IMR-90 (cell line): ENCODE data around the gene HMOX1. TPM values are rescaled to one million over a fixed set of nuclear protein-coding genes. Genes with fewer than 3 reads are reported as not detected.

Experiments
- ATAC-seq: fragments of 200-7000 bp; cut with Tn5 transposase; 2 replicates; pipeline ENCODE4 v1.9.1; 2020; ENCODE audit warnings: low read depth, mild to moderate bottlenecking, moderate library complexity
- BruUV-seq: library from RNA; stranded (reverse); fragments of 400-500 nt; replicated peaks from 2 replicates; lab custom pipeline; 2021; lab: Mats Ljungman, UMichigan
- CTCF ChIA-PET: fragments of 300-600 bp; formaldehyde crosslinking; extraction: SDS; loops from one replicate; lab custom pipeline; 2021; ENCODE audit warnings: antibody characterized with exemption; lab: Yijun Ruan, JAX
- POLR2A ChIA-PET: fragments of 300-600 bp; sonication (Branson Sonifier 250); formaldehyde crosslinking; loops from one replicate; lab custom pipeline; 2022; ENCODE audit warnings: antibody characterized with exemption; ENCODE audit not compliant: unreplicated experiment; lab: Charles Lee
- DNase-seq: peaks from one replicate; pipeline ENCODE4 v3.0.0; 2013
- H2AFZ ChIP-seq: replicated peaks from 2 replicates; pipeline ENCODE3; 2013; ENCODE audit warnings: low read length, mild to moderate bottlenecking; ENCODE audit not compliant: poor library complexity
- H2AK5ac ChIP-seq: 2 replicates; pipeline ENCODE4 v1.6.1; 2013; ENCODE audit warnings: low read depth, low read length, inconsistent platforms
- H2AK9ac ChIP-seq: replicated peaks from 2 replicates; pipeline ENCODE3; 2013; ENCODE audit warnings: mild to moderate bottlenecking, low read depth, low read length, moderate library complexity; ENCODE audit not compliant: poor library complexity
- H2BK120ac ChIP-seq: 2 replicates; pipeline ENCODE4 v1.6.1; 2013; ENCODE audit warnings: low read depth, low read length, inconsistent platforms
- H2BK15ac ChIP-seq: 3 replicates; pipeline ENCODE4 v1.6.1; 2013; ENCODE audit warnings: low read depth, low read length, inconsistent platforms
- H2BK20ac ChIP-seq: 2 replicates; pipeline ENCODE4 v1.6.1; 2013; ENCODE audit warnings: low read depth, mild to moderate bottlenecking, inconsistent platforms, low read length, moderate library complexity
- H2BK5ac ChIP-seq: 2 replicates; pipeline ENCODE4 v1.6.1; 2013; ENCODE audit warnings: mild to moderate bottlenecking, low read depth, low read length, inconsistent platforms; ENCODE audit not compliant: poor library complexity, severe bottlenecking
- H3K14ac ChIP-seq: replicated peaks from 2 replicates; pipeline ENCODE4 v1.6.1; 2013; ENCODE audit warnings: low read depth, low read length, inconsistent platforms
- H3K18ac ChIP-seq: 2 replicates; pipeline ENCODE4 v1.6.1; 2013; ENCODE audit warnings: low read depth, low read length, control low read depth
- H3K23ac ChIP-seq: 2 replicates; pipeline ENCODE4 v1.6.1; 2013; ENCODE audit warnings: low read depth, low read length, inconsistent platforms
- H3K27ac ChIP-seq: 2 replicates; pipeline ENCODE4 v1.5.1; 2013; ENCODE audit warnings: mild to moderate bottlenecking, control low read depth, low read length; ENCODE audit not compliant: insufficient read depth
- H3K27me3 ChIP-seq: 2 replicates; pipeline ENCODE4 v1.6.1; 2013; ENCODE audit warnings: low read length; ENCODE audit not compliant: control insufficient read depth, insufficient read depth
- H3K36me3 ChIP-seq: 2 replicates; pipeline ENCODE4 v1.6.1; 2013; ENCODE audit warnings: low read length, mixed read lengths; ENCODE audit not compliant: control insufficient read depth, insufficient read depth
- H3K4ac ChIP-seq: 2 replicates; pipeline ENCODE4 v1.6.1; 2013; ENCODE audit warnings: low read depth, low read length, inconsistent platforms
- H3K4me1 ChIP-seq: 2 replicates; pipeline ENCODE4 v1.6.1; 2013; ENCODE audit warnings: low read length, mixed read lengths; ENCODE audit not compliant: control insufficient read depth, insufficient read depth
- H3K4me2 ChIP-seq: 2 replicates; pipeline ENCODE4 v1.6.1; 2013; ENCODE audit warnings: low read depth, mild to moderate bottlenecking, control low read depth, low read length, moderate library complexity
- H3K4me3 ChIP-seq: 2 replicates; pipeline ENCODE4 v1.5.1; 2013; ENCODE audit warnings: low read depth, mild to moderate bottlenecking, control low read depth, low read length, moderate library complexity; ENCODE audit not compliant: insufficient read depth
- H3K56ac ChIP-seq: 2 replicates; pipeline ENCODE4 v1.6.1; 2013; ENCODE audit warnings: low read length, inconsistent platforms; ENCODE audit not compliant: insufficient read depth; ENCODE audit errors: extremely low read depth
- H3K79me1 ChIP-seq, 2 experiments: 2 replicates each; pipeline ENCODE4 v1.6.1; 2013; ENCODE audit warnings: low read length in 2 of 2, inconsistent platforms in 1 of 2, low read depth in 1 of 2
- H3K9ac ChIP-seq: 2 replicates; pipeline ENCODE4 v1.6.1; 2013; ENCODE audit warnings: low read depth, low read length, control low read depth
- H3K9me1 ChIP-seq: 2 replicates; pipeline ENCODE4 v1.6.1; 2013; ENCODE audit warnings: low read length, inconsistent platforms; ENCODE audit not compliant: insufficient read depth
- H3K9me3 ChIP-seq: 2 replicates; pipeline ENCODE4 v1.6.1; 2013; ENCODE audit warnings: low read length; ENCODE audit not compliant: control insufficient read depth, insufficient read depth
- H4K20me1 ChIP-seq: 2 replicates; pipeline ENCODE4 v1.6.1; 2013; ENCODE audit warnings: low read length, inconsistent platforms; ENCODE audit not compliant: insufficient read depth
- H4K5ac ChIP-seq: 2 replicates; pipeline ENCODE4 v1.6.1; 2013; ENCODE audit warnings: mild to moderate bottlenecking, low read depth, low read length, control low read depth
- H4K8ac ChIP-seq, 2 experiments: 2 replicates each; pipeline ENCODE4 v1.6.1; 2013; ENCODE audit warnings: low read depth in 2 of 2, low read length in 2 of 2, control low read depth in 1 of 2, inconsistent platforms in 1 of 2
- H4K91ac ChIP-seq: 2 replicates; pipeline ENCODE4 v1.6.1; 2013; ENCODE audit warnings: low read depth, low read length, inconsistent platforms; ENCODE audit not compliant: insufficient read depth
- BHLHE40 ChIP-seq: fragments of 150-350 bp; IDR thresholded peaks from 2 replicates; pipeline ENCODE4 v1.6.1; 2016; ENCODE audit warnings: mild to moderate bottlenecking, low read depth, low read length
- CEBPB ChIP-seq: IDR thresholded peaks from 2 replicates; pipeline ENCODE4 v1.6.1; 2012; ENCODE audit warnings: low read depth, low read length, improper control_type of control experiment
- CHD1 ChIP-seq: IDR thresholded peaks from 2 replicates; pipeline ENCODE4 v1.6.1; 2012; ENCODE audit warnings: low read depth, low read length, improper control_type of control experiment
- CTCF ChIP-seq: conservative IDR thresholded peaks from 2 replicates; pipeline ENCODE4 v1.5.1; 2012; ENCODE audit warnings: mild to moderate bottlenecking, low read depth, low read length, improper control_type of control experiment
- ELK1 ChIP-seq: fragments of 150-350 bp; IDR thresholded peaks from 2 replicates; pipeline ENCODE4 v1.6.1; 2016; ENCODE audit warnings: low read depth, mild to moderate bottlenecking, low read length, moderate library complexity, borderline replicate concordance
- FOS ChIP-seq: fragments of 150-350 bp; IDR thresholded peaks from 2 replicates; pipeline ENCODE4 v1.6.1; 2016; ENCODE audit warnings: low read depth, low read length
- MAFK ChIP-seq: IDR thresholded peaks from 2 replicates; pipeline ENCODE4 v1.6.1; 2012; ENCODE audit warnings: low read depth, low read length, improper control_type of control experiment
- MAZ ChIP-seq: IDR thresholded peaks from 2 replicates; pipeline ENCODE4 v1.6.1; 2012; ENCODE audit warnings: low read depth, mild to moderate bottlenecking, low read length, improper control_type of control experiment, moderate library complexity, borderline replicate concordance
- NFE2L2 ChIP-seq: fragments of 150-350 bp; IDR thresholded peaks from 2 replicates; pipeline ENCODE4 v1.6.1; 2016; ENCODE audit warnings: low read depth, mild to moderate bottlenecking, low read length
- RAD21 ChIP-seq: IDR thresholded peaks from 2 replicates; pipeline ENCODE4 v1.6.1; 2012; ENCODE audit warnings: low read length, improper control_type of control experiment
- RCOR1 ChIP-seq: IDR thresholded peaks from 2 replicates; pipeline ENCODE4 v1.6.1; 2012; ENCODE audit warnings: mild to moderate bottlenecking, low read length, improper control_type of control experiment; ENCODE audit not compliant: insufficient replicate concordance
- RFX5 ChIP-seq: IDR thresholded peaks from 2 replicates; pipeline ENCODE4 v1.8.0; 2012; ENCODE audit warnings: low read depth, mild to moderate bottlenecking, low read length, moderate library complexity
- WGBS, 2 experiments: methylation state at CpG; one replicate each; pipeline versions ENCODE4 v1.1.5 to v1.1.7; 2013; ENCODE audit warnings: missing lambda C conversion rate in 2 of 2; ENCODE audit not compliant: insufficient read length in 1 of 2; ENCODE audit errors: extremely low coverage in 2 of 2; 5-methylcytosine and 5-hydroxymethylcytosine counted together
- dilution Hi-C: fragments of 300-500 bp; cut with HindIII; formaldehyde crosslinking; loops from one replicate; pipeline ENCODE4 v1.14.3; 2018; ENCODE audit warnings: low sequenced_read_pairs; ENCODE audit not compliant: unreplicated experiment
- in situ Hi-C: fragments of 300-500 bp; cut with MboI; formaldehyde crosslinking; loops from 3 replicates; pipeline ENCODE4 v1.14.3; 2019; ENCODE audit warnings: low sequenced_read_pairs, inconsistent platforms, mixed read lengths
- intact Hi-C: fragments of 100-400 bp; cut with micrococcal nuclease; formaldehyde crosslinking; loops from 2 replicates; pipeline ENCODE4 v1.10.0; 2022
- polyA plus RNA-seq, 3 experiments: library from polyadenylated mRNA; depleted of rRNA; stranded (reverse); fragments of >200 nt; gene quantifications; 2 replicates each; pipeline ENCODE4 v1.2.3, GENCODE V29; 2012; ENCODE audit warnings: low replicate concordance in 1 of 3
- total RNA-seq: library from RNA; depleted of rRNA; stranded (reverse); fragments of >200 nt; gene quantifications from 2 replicates; pipeline ENCODE4 v1.2.3, GENCODE V29; 2012

The HMOX1 gene
- total and polyA plus RNA-seq, 2 of the 4 experiments (the other 2 are of a cell fraction) = 23.1 to 50.5 TPM

DNA sequence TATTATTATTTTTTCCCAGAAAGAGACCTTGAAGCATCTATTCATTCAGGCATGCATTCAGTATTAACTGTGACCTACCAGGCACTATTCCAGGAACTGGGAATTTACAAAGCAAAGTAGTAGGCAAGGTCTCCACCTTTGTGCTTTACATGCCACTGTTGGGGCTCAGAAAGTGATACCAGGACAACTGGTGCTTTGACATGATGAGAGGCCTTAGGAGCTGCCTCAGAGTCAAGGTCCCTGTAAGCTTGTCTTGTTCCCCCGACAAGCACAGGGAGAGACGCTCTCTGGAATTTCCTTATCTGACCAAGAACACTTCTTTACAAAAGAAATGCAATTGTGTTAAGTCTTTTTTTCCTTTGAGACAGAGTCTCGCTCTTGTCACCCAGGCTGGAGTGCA, 2.3 kb upstream of the HMOX1 start:
- no peak overlapping the region for H3K4me3 ChIP-seq
- ATAC-seq = no peak
- H4K20me1 ChIP-seq = peaks cover 8% of the 10 kb centered on the region; the same call in 1 of the 2 replicates
- H3K18ac ChIP-seq = peak overlapping the region; percentile 62; the same call in 1 of the 2 replicates
- peak overlapping the region; percentile 62; the same call in 1 of the 2 replicates for H2AK5ac ChIP-seq
- peaks cover 37% of the 10 kb centered on the region for H3K4me1 ChIP-seq
- no peak overlapping the region for H3K4me2 ChIP-seq
- H3K9me3 ChIP-seq = no peaks in the 10 kb centered on the region
- H2BK15ac ChIP-seq = peak overlapping the region; percentile 86; the same call in 2 of the 3 replicates
- no peak overlapping the region for H2BK5ac ChIP-seq
- in situ Hi-C loops = no loop called here
- no peak overlapping the region for H2AFZ ChIP-seq
- no peak overlapping the region for H3K56ac ChIP-seq
- DNase-seq = no peak
- H4K8ac ChIP-seq = no peak overlapping the region
- no peak overlapping the region for H3K9ac ChIP-seq
- peaks cover 6% of the 10 kb centered on the region; the same call in 1 of the 2 replicates for H3K36me3 ChIP-seq
- H4K5ac ChIP-seq = peak overlapping the region; percentile 42
- peaks cover 20 to 33% of the 10 kb centered on the region in 2 experiments for H3K79me1 ChIP-seq
- no CpG with 5 or more reads among the region's 3 CpGs for WGBS, 2 experiments
- dilution Hi-C loops = no loop called here
- ChIA-PET POLR2A (no interaction called here), CTCF (no interaction called here)
- no peak overlapping the region; the same call in 1 of the 2 replicates for H3K14ac ChIP-seq
- peak overlapping the region; percentile 61; the same call in 1 of the 2 replicates for H2BK20ac ChIP-seq
- no peak overlapping the region for H3K23ac ChIP-seq
- TF ChIP-seq FOS (no peak), MAFK (no peak), RAD21 (no peak), CHD1 (no peak), NFE2L2 (no peak), ELK1 (no peak), BHLHE40 (no peak), CEBPB (no peak), MAZ (no peak), RCOR1 (no peak), CTCF (no peak), RFX5 (no peak)
- no peak overlapping the region for H2AK9ac ChIP-seq
- no peak overlapping the region for H3K27ac ChIP-seq
- peaks cover 24% of the 10 kb centered on the region; the same call in 1 of the 2 replicates for H3K9me1 ChIP-seq
- peak overlapping the region; percentile 74 for H2BK120ac ChIP-seq
- BruUV-seq = no TSS peak
- intact Hi-C loops = no loop called here
- H4K91ac ChIP-seq = peak overlapping the region; percentile 45
- H3K27me3 ChIP-seq = no peaks in the 10 kb centered on the region
- H3K4ac ChIP-seq = peak overlapping the region; percentile 92; the same call in 1 of the 2 replicates
